WTC11 (cell line): ENCODE data around the gene GLT1D1. TPM values are rescaled to one million over a fixed set of nuclear protein-coding genes. Genes with fewer than 3 reads are reported as not detected.
A peak's percentile ranks its signal among the peaks of the same experiment; 100 is the strongest.

Experiments
- ATAC-seq: fragments of 200-7000 bp; cut with Tn5 transposase; 2 replicates; pipeline ENCODE4 v1.10.0; 2021; ENCODE audit warnings: mild to moderate bottlenecking, moderate library complexity
- CTCF ChIA-PET: fragments of 300-600 bp; sonication (Branson Sonifier 250); formaldehyde crosslinking; loops from one replicate; lab custom pipeline; 2021; ENCODE audit warnings: antibody characterized with exemption; lab: Charles Lee
- POLR2A ChIA-PET: fragments of 350-600 bp; sonication (Branson Sonifier 250); formaldehyde crosslinking; loops from one replicate; lab custom pipeline; 2021; ENCODE audit warnings: antibody characterized with exemption; lab: Charles Lee
- DNase-seq: peaks from one replicate; pipeline ENCODE4 v3.0.0; 2021; ENCODE audit warnings: low spot score
- H3K27ac Mint-ChIP-seq: 2 replicates; pipeline ENCODE4 v1.8.0; 2021; ENCODE audit warnings: mixed read lengths
- H3K27me3 Mint-ChIP-seq: 2 replicates; pipeline ENCODE4 v1.8.0; 2021; ENCODE audit warnings: low read depth, mild to moderate bottlenecking, moderate library complexity, mixed read lengths
- H3K36me3 Mint-ChIP-seq: 2 replicates; pipeline ENCODE4 v1.8.0; 2021; ENCODE audit warnings: mixed read lengths
- H3K4me1 Mint-ChIP-seq: 2 replicates; pipeline ENCODE4 v1.8.0; 2022; ENCODE audit warnings: mixed read lengths
- H3K4me3 Mint-ChIP-seq: 2 replicates; pipeline ENCODE4 v1.8.0; 2021; ENCODE audit warnings: mild to moderate bottlenecking, moderate library complexity, mixed read lengths
- H3K9me3 Mint-ChIP-seq: 2 replicates; pipeline ENCODE4 v1.8.0; 2021; ENCODE audit warnings: mixed read lengths
- AFF4 ChIP-seq: sonication (generic); formaldehyde crosslinking; IDR thresholded peaks from 2 replicates; pipeline ENCODE4 v1.8.1; 2023; ENCODE audit warnings: mild to moderate bottlenecking, missing genetic modification reagents, borderline replicate concordance
- ARID4B ChIP-seq: sonication (generic); formaldehyde crosslinking; IDR thresholded peaks from 2 replicates; pipeline ENCODE4 v1.8.0; 2023; ENCODE audit warnings: missing genetic modification reagents, mild to moderate bottlenecking, borderline replicate concordance
- ATF1 ChIP-seq: sonication (generic); formaldehyde crosslinking; IDR thresholded peaks from 2 replicates; pipeline ENCODE4 v1.8.1; 2023; ENCODE audit warnings: mild to moderate bottlenecking, moderate library complexity, missing genetic modification reagents
- CDX4 ChIP-seq: fragments of 250-450 bp; sonication (Bioruptor Pico); IDR thresholded peaks from 2 replicates; pipeline ENCODE4 v1.9.0; 2021; ENCODE audit warnings: moderate library complexity, mild to moderate bottlenecking, inconsistent platforms, borderline replicate concordance
- CREM ChIP-seq: sonication (generic); formaldehyde crosslinking; IDR thresholded peaks from 2 replicates; pipeline ENCODE4 v1.8.1; 2022; ENCODE audit warnings: mild to moderate bottlenecking, missing genetic modification reagents, moderate library complexity
- CTCF ChIP-seq: fragments of 200-600 bp; IDR thresholded peaks from 2 replicates; pipeline ENCODE4 v1.8.0; 2022; ENCODE audit warnings: antibody characterized with exemption
- EMX1 ChIP-seq: fragments of 250-450 bp; sonication (Bioruptor Pico); IDR thresholded peaks from 2 replicates; pipeline ENCODE4 v1.8.0; 2021; ENCODE audit warnings: mild to moderate bottlenecking
- NFATC4 ChIP-seq: fragments of 250-450 bp; sonication (Bioruptor Pico); IDR thresholded peaks from 2 replicates; pipeline ENCODE4 v1.9.0; 2021; ENCODE audit warnings: mild to moderate bottlenecking
- NR1H2 ChIP-seq: sonication (generic); formaldehyde crosslinking; IDR thresholded peaks from 2 replicates; pipeline ENCODE4 v1.9.0; 2021; ENCODE audit warnings: mild to moderate bottlenecking, moderate library complexity, missing genetic modification reagents
- RORB ChIP-seq: fragments of 250-450 bp; sonication (Bioruptor Pico); IDR thresholded peaks from 2 replicates; pipeline ENCODE4 v1.9.0; 2021; ENCODE audit warnings: mild to moderate bottlenecking
- SOX15 ChIP-seq: fragments of 250-450 bp; sonication (Bioruptor Pico); IDR thresholded peaks from 2 replicates; pipeline ENCODE4 v1.9.0; 2021; ENCODE audit warnings: mild to moderate bottlenecking
- USF1 ChIP-seq: sonication (generic); formaldehyde crosslinking; IDR thresholded peaks from 2 replicates; pipeline ENCODE4 v1.8.0; 2022; ENCODE audit warnings: mild to moderate bottlenecking, missing genetic modification reagents
- ZNF138 ChIP-seq: sonication (generic); formaldehyde crosslinking; conservative IDR thresholded peaks from 2 replicates; pipeline ENCODE4 v1.8.1; 2022; ENCODE audit warnings: mild to moderate bottlenecking, moderate library complexity, missing genetic modification reagents
- total RNA-seq: library from RNA; stranded (reverse); gene quantifications from 3 replicates; pipeline ENCODE4 v1.2.3, GENCODE V29; 2021

Gene GLT1D1
- total RNA-seq, 1 experiment from 2014 or later, result 1.5 TPM

DNA sequence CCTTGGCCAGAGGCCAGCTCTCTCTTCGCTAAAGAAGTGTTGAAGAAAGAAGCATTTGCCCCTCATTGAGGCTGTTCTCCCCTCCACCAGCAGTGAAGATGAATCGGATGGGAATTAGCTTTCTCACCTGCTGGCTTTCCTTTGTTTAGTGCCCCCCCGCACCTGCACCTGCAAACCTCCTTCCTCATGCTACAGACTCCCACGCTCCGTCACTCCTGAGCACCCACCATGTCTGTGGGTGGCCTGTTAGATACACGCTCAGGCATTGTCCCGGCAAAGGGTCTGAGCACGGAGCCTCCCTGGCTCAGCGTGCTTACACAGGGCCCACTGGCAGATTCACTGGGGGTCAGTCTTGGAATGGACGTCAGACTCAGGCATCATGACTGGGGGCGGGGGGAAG, 121.6 kb downstream of the GLT1D1 start (continued):
- no peak for TF ChIP-seq ARID4B (CRISPR knock-in tag)
- TF ChIP-seq, all 79 proteins: peak for 0

- ChIA-PET POLR2A (no interaction called here), CTCF (interaction anchor here (0.6 to 0.8 kb wide), 3 partner anchors 29 to 1461 kb away, joined by 3 read pairs; no protein-coding TSS in a partner anchor)
- Mint-ChIP-seq H3K9me3 (peaks cover 45% of the 10 kb centered on the region), H3K27me3 (peaks cover 9% of the 10 kb centered on the region; the same call in 1 of the 2 replicates), H3K36me3 (peaks cover 56% of the 10 kb centered on the region), H3K27ac (no peak overlapping the region), H3K4me3 (no peak overlapping the region), H3K4me1 (no peaks in the 10 kb centered on the region)
- peak; percentile 72 for ATAC-seq
- DNase-seq, result peak; percentile 24
- TF ChIP-seq ATF1 (CRISPR knock-in tag), result no peak
- no peak for TF ChIP-seq NFATC4
- TF ChIP-seq RORB (CRISPR knock-in tag), result no peak
- no peak for TF ChIP-seq USF1 (CRISPR knock-in tag)
- TF ChIP-seq SOX15 (CRISPR knock-in tag), result no peak
- no peak for TF ChIP-seq NR1H2 (CRISPR knock-in tag)
- TF ChIP-seq CTCF, result peak; percentile 16; the same call in 1 of the 2 replicates
Observed at GRCh38 chr12:128976120-128976738, 123.0 kb downstream of the GLT1D1 start.

DNA sequence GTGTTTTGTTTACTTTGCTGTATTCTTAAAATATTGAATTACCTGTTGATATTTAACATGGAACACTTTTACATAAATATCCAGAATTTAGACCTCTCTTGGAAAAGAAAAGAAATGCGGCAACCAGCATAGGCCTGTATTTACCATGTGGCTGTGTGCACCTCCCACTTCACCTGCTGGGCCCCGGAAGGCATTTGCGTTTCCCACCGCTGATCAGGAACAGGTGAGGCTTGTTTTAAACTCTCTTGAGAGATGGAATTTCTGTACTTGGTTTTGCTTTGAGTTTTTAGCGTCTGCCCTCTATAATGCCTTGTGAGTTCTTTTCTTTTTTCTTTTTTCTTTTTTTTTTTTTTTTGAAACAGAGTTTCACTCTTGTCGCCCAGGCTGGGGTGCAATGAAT, 124.2 kb downstream of the GLT1D1 start:
- Mint-ChIP-seq H3K4me3 (no peak overlapping the region), H3K4me1 (no peaks in the 10 kb centered on the region), H3K36me3 (peaks cover 64% of the 10 kb centered on the region)
- TF ChIP-seq CREM (CRISPR knock-in tag), result no peak
- TF ChIP-seq CDX4, result no peak
- TF ChIP-seq ZNF138 (CRISPR knock-in tag), result no peak
- no peak for TF ChIP-seq EMX1
- TF ChIP-seq AFF4 (CRISPR knock-in tag), result no peak
- TF ChIP-seq, all 79 proteins: peak for 0
- H3K9me3 Mint-ChIP-seq, result peaks cover 55% of the 10 kb centered on the region
- POLR2A ChIA-PET, result no interaction called here
- H3K27ac Mint-ChIP-seq, result no peak overlapping the region
- CTCF ChIA-PET, result interaction anchor here (0.6 kb wide), 1 partner anchor 1304 kb away, joined by 5 read pairs; no protein-coding TSS in a partner anchor
- peaks cover 9% of the 10 kb centered on the region; the same call in 1 of the 2 replicates for H3K27me3 Mint-ChIP-seq
- no peak for DNase-seq
- ATAC-seq, result no peak
